K562 (cell line): ENCODE measurements around the gene TRERF1. TPM values are rescaled to one million over a fixed set of nuclear protein-coding genes. Genes with fewer than 3 reads are reported as not detected.

Experiments
- CBFA2T3 ChIP-seq: fragments of 450-650 bp; IDR thresholded peaks from 2 replicates; pipeline ENCODE4 v1.6.1; 2017
- CREM ChIP-seq: IDR thresholded peaks from 2 replicates; pipeline ENCODE4 v1.6.1; 2014; ENCODE audit warnings: antibody characterized with exemption, low read depth
- CTCF ChIP-seq, 3 experiments: IDR thresholded peaks in 2 of 3; conservative IDR thresholded peaks in 1 of 3; 2 replicates each; pipeline ENCODE4 v1.5.1; 2011 to 2012; ENCODE audit warnings: low read length in 3 of 3, mild to moderate bottlenecking in 3 of 3, control low read depth in 2 of 3, improper control_type of control experiment in 1 of 3, inconsistent platforms in 1 of 3, low read depth in 1 of 3, mixed read lengths in 1 of 3, moderate library complexity in 1 of 3; ENCODE audit not compliant: insufficient read depth in 2 of 3
- KDM5B ChIP-seq: fragments of 200-600 bp; sonication (generic); IDR thresholded peaks from 2 replicates; pipeline ENCODE4 v1.6.1; 2012; ENCODE audit warnings: low read depth, mild to moderate bottlenecking, moderate library complexity, low read length, control low read depth, inconsistent platforms; ENCODE audit not compliant: insufficient replicate concordance
- MAX ChIP-seq: sonication (generic); formaldehyde crosslinking; IDR thresholded peaks from 2 replicates; pipeline ENCODE4 v1.9.0; 2022; ENCODE audit warnings: mild to moderate bottlenecking, missing genetic modification reagents
- MYC ChIP-seq, 2 experiments: fragments of 250-450 bp in 1 of 2; sonication (Bioruptor Pico) in 1 of 2; IDR thresholded peaks; 2 replicates each; pipeline versions ENCODE4 v1.5.1 to v1.6.1; 2012 to 2021; ENCODE audit warnings: low read depth in 2 of 2, borderline replicate concordance in 1 of 2, improper control_type of control experiment in 1 of 2, low read length in 1 of 2, mild to moderate bottlenecking in 1 of 2, moderate library complexity in 1 of 2
- PCBP1 ChIP-seq: fragments of 200-400 bp; formaldehyde crosslinking; IDR thresholded peaks from 2 replicates; pipeline ENCODE4 v1.6.1; 2018; ENCODE audit warnings: mild to moderate bottlenecking, low read depth, low read length; ENCODE audit not compliant: poor library complexity, severe bottlenecking
- PCBP2 ChIP-seq: fragments of 200-400 bp; formaldehyde crosslinking; IDR thresholded peaks from 2 replicates; pipeline ENCODE4 v1.6.1; 2018; ENCODE audit warnings: low read length, low read depth, mild to moderate bottlenecking, moderate library complexity; ENCODE audit not compliant: poor library complexity, severe bottlenecking
- PHTF2 ChIP-seq: fragments of 250-450 bp; sonication (Bioruptor Pico); IDR thresholded peaks from 2 replicates; pipeline ENCODE4 v1.5.0; 2021; ENCODE audit warnings: mild to moderate bottlenecking
- RNF2 ChIP-seq: sonication (generic); IDR thresholded peaks from 2 replicates; pipeline ENCODE4 v1.6.1; 2016
- SIN3B ChIP-seq: fragments of 450-650 bp; IDR thresholded peaks from 2 replicates; pipeline ENCODE4 v1.6.1; 2017; ENCODE audit warnings: low read depth, mild to moderate bottlenecking, moderate library complexity
- SMAD1 ChIP-seq: fragments of 150-350 bp; IDR thresholded peaks from 2 replicates; pipeline ENCODE4 v1.6.1; 2014; ENCODE audit warnings: low read length, low read depth; ENCODE audit not compliant: partially characterized antibody
- SMARCA4 ChIP-seq: fragments of 450-650 bp; IDR thresholded peaks from 2 replicates; pipeline ENCODE4 v1.6.1; 2016
- SP1 ChIP-seq: sonication (generic); formaldehyde crosslinking; IDR thresholded peaks from 2 replicates; pipeline ENCODE4 v1.8.1; 2022; ENCODE audit warnings: mild to moderate bottlenecking, missing genetic modification reagents
- TEAD1 ChIP-seq, 2 experiments: fragments of 450-650 bp in 1 of 2; sonication (generic) in 1 of 2; formaldehyde crosslinking; IDR thresholded peaks; 2 replicates each; pipeline versions ENCODE4 v1.4.0 to v1.8.0; 2020 to 2022; ENCODE audit warnings: mild to moderate bottlenecking in 2 of 2, missing genetic modification reagents in 1 of 2
- YY1 ChIP-seq, 3 experiments: IDR thresholded peaks; 2 replicates each; pipeline ENCODE4 v1.6.1; 2011; ENCODE audit warnings: low read length in 2 of 3, mild to moderate bottlenecking in 2 of 3, moderate library complexity in 2 of 3, borderline replicate concordance in 1 of 3, control low read depth in 1 of 3, low read depth in 1 of 3; ENCODE audit not compliant: insufficient read depth in 3 of 3, insufficient replicate concordance in 2 of 3, control insufficient read depth in 1 of 3, insufficient read length in 1 of 3; ENCODE audit errors: extremely low read depth in 1 of 3
- ZBTB1 ChIP-seq: sonication (generic); formaldehyde crosslinking; IDR thresholded peaks from 2 replicates; pipeline ENCODE4 v1.8.1; 2023; ENCODE audit warnings: missing genetic modification reagents, low read depth, mild to moderate bottlenecking, borderline replicate concordance
- ZBTB7A ChIP-seq: IDR thresholded peaks from 2 replicates; pipeline ENCODE4 v1.6.1; 2011; ENCODE audit warnings: low read depth, mild to moderate bottlenecking, low read length, moderate library complexity, borderline replicate concordance; ENCODE audit not compliant: control insufficient read depth
- ZNF280B ChIP-seq: fragments of 250-450 bp; sonication (Bioruptor Pico); IDR thresholded peaks from 2 replicates; pipeline ENCODE4 v1.5.1; 2021; ENCODE audit warnings: mild to moderate bottlenecking
- ZNF395 ChIP-seq: fragments of 200-800 bp; sonication (Bioruptor generic); IDR thresholded peaks from 2 replicates; pipeline ENCODE4 v1.6.1; 2017; ENCODE audit warnings: missing genetic modification characterization, missing compliant biosample characterization
- ZNF561 ChIP-seq: fragments of 450-650 bp; formaldehyde crosslinking; conservative IDR thresholded peaks from 2 replicates; pipeline ENCODE4 v1.4.0; 2020; ENCODE audit warnings: mild to moderate bottlenecking, moderate library complexity
- polyA plus RNA-seq, 8 experiments: library from polyadenylated mRNA; depleted of rRNA in 4 of 8; stranded (reverse) in 5 of 8; unstranded in 3 of 8; fragments of >200 nt; fragmentation: Nextera tagmentation in 2 of 8; fragmentation: Illumina TruSeq in 1 of 8; extraction: Ambion mirVana in 2 of 8; extraction: Trizol in 1 of 8; gene quantifications; 2 replicates each; pipeline versions ENCODE4 v1.2.1 to v1.2.3, GENCODE V29; 2011 to 2014; ENCODE audit warnings: inconsistent platforms in 1 of 8, missing spikeins in 1 of 8
- total RNA-seq, 7 experiments: library from RNA; depleted of rRNA in 6 of 7; stranded (reverse); fragments of >200 nt in 6 of 7; fragmentation: Illumina TruSeq in 2 of 7; extraction: Trizol in 2 of 7; gene quantifications; 2 replicates each; pipeline versions ENCODE4 v1.2.1 to v1.2.3, GENCODE V29; 2011 to 2021; ENCODE audit warnings: low replicate concordance in 1 of 7

TRERF1 gene
- total and polyA plus RNA-seq, 9 of the 15 experiments (the other 6 are each of a cell fraction or from before 2014, with no cell fraction given) = 0.04 to 0.20 (median 0.07) TPM; not detected in 3

- no peak for TF ChIP-seq TEAD1 (CRISPR knock-in tag; IDR thresholded peaks at IDR 0.05)
- no peak for TF ChIP-seq ZNF561 (CRISPR knock-in tag)
- TF ChIP-seq KDM5B = peak; percentile 19
- TF ChIP-seq PHTF2 (CRISPR knock-in tag) = no peak
- 0 out of 2 replicates have a peak, but pooled peaks have one; percentile 33 for TF ChIP-seq ZNF395 (CRISPR knock-in tag)
- TF ChIP-seq CREM = 0 out of 2 replicates have a peak, but pooled peaks have one; percentile 13
- peak in 2 of 3 experiments; percentile 4 to 73 for TF ChIP-seq YY1 (IDR thresholded peaks at IDR 0.05; ENCODE audit: borderline replicate concordance in 1 of 3, control insufficient read depth in 1 of 3, extremely low read depth in 1 of 3, insufficient read depth in 3 of 3, insufficient read length in 1 of 3, insufficient replicate concordance in 2 of 3, low read depth in 1 of 3, low read length in 2 of 3)
- no peak for TF ChIP-seq SMAD1
- TF ChIP-seq PCBP1 = peak; percentile 65
- TF ChIP-seq ZNF280B (CRISPR knock-in tag) = no peak
- TF ChIP-seq RNF2 = peak; percentile 26; the same call in 1 of the 2 replicates
- peak; percentile 32; the same call in 1 of the 2 replicates for TF ChIP-seq ZBTB7A
- peak; percentile 74 for TF ChIP-seq MAX (CRISPR knock-in tag)
- no peak for TF ChIP-seq SIN3B
- TF ChIP-seq MYC (IDR thresholded peaks at IDR 0.05; ENCODE audit: low read depth, low read length) = no peak
- TF ChIP-seq MYC (CRISPR knock-in tag; IDR thresholded peaks at IDR 0.05; ENCODE audit: borderline replicate concordance, low read depth) = no peak
- no peak for TF ChIP-seq PCBP2
- TF ChIP-seq CTCF (IDR thresholded peaks at IDR 0.05 in 2 of 3, conservative IDR thresholded peaks at IDR 0.05 in 1 of 3; ENCODE audit: insufficient read depth in 2 of 3, low read depth in 1 of 3, low read length in 3 of 3) = no peak
- 0 out of 2 replicates have a peak, but pooled peaks have one; percentile 6 for TF ChIP-seq CBFA2T3
- no peak for TF ChIP-seq SMARCA4
- TF ChIP-seq SP1 = peak; percentile 14; the same call in 1 of the 2 replicates
- peak; percentile 46; the same call in 1 of the 2 replicates for TF ChIP-seq ZBTB1 (CRISPR knock-in tag)
Observed at GRCh38 chr6:42453031-42453653, 1.4 kb upstream of the TRERF1 start (continued).
